Keratinocyte (primary cell): ENCODE results near the gene SSH2. TPM values are rescaled to one million over a fixed set of nuclear protein-coding genes. Genes with fewer than 3 reads are reported as not detected.

Source experiments
- DNase-seq: peaks from one replicate; pipeline ENCODE4 v3.0.0-alpha.2; 2011; ENCODE audit warnings: low read depth, missing footprints, low spot score
- FAIRE-seq: peaks from 2 replicates; lab custom pipeline; 2011; peaks lifted over from hg19 to GRCh38; lab: Jason Lieb, UNC
- H2AFZ ChIP-seq: 2 replicates; pipeline ENCODE4 v1.6.0; 2012; ENCODE audit warnings: low read length, control low read depth, inconsistent platforms; ENCODE audit not compliant: control insufficient read depth
- H3K27ac ChIP-seq: 2 replicates; pipeline ENCODE4 v1.5.1; 2011; ENCODE audit warnings: low read length; ENCODE audit not compliant: control insufficient read depth, insufficient read depth
- H3K27me3 ChIP-seq: 3 replicates; pipeline ENCODE4 v1.6.0; 2011; ENCODE audit warnings: low read length; ENCODE audit not compliant: control insufficient read depth, insufficient read depth; ENCODE audit errors: extremely low read depth
- H3K36me3 ChIP-seq, 2 experiments: 2 replicates in 1 of 2; 3 replicates in 1 of 2; pipeline ENCODE4 v1.5.1; 2011; ENCODE audit warnings: low read length in 2 of 2, mild to moderate bottlenecking in 1 of 2; ENCODE audit not compliant: control insufficient read depth in 2 of 2, insufficient read depth in 2 of 2; ENCODE audit errors: extremely low read depth in 1 of 2
- H3K4me1 ChIP-seq: 3 replicates; pipeline ENCODE4 v1.5.1; 2011; ENCODE audit warnings: low read length; ENCODE audit not compliant: control insufficient read depth, insufficient read depth; ENCODE audit errors: extremely low read depth
- H3K4me2 ChIP-seq: 3 replicates; pipeline ENCODE4 v1.6.0; 2011; ENCODE audit warnings: low read depth, low read length; ENCODE audit not compliant: control insufficient read depth, insufficient read depth; ENCODE audit errors: extremely low read depth
- H3K4me3 ChIP-seq, 3 experiments: fragments of 200-600 bp in 1 of 3; sonication (generic) in 1 of 3; 2 replicates in 2 of 3; 3 replicates in 1 of 3; pipeline ENCODE4 v1.5.1; 2011 to 2016; ENCODE audit warnings: low read length in 3 of 3, mild to moderate bottlenecking in 3 of 3, control low read depth in 2 of 3, inconsistent platforms in 1 of 3, low read depth in 1 of 3, mixed read lengths in 1 of 3, mixed run types in 1 of 3, moderate library complexity in 1 of 3; ENCODE audit not compliant: control insufficient read depth in 2 of 3, insufficient read depth in 2 of 3; ENCODE audit errors: extremely low read depth in 1 of 3
- H3K79me2 ChIP-seq: 2 replicates; pipeline ENCODE4 v1.6.0; 2012; ENCODE audit warnings: low read length; ENCODE audit not compliant: control insufficient read depth, insufficient read depth
- H3K9ac ChIP-seq: 3 replicates; pipeline ENCODE4 v1.6.0; 2011; ENCODE audit warnings: low read length; ENCODE audit not compliant: control insufficient read depth, insufficient read depth; ENCODE audit errors: extremely low read depth
- H3K9me1 ChIP-seq: 3 replicates; pipeline ENCODE4 v1.6.0; 2011; ENCODE audit warnings: low read length; ENCODE audit not compliant: control insufficient read depth, insufficient read depth; ENCODE audit errors: extremely low read depth
- H3K9me3 ChIP-seq: 2 replicates; pipeline ENCODE4 v1.5.1; 2012; ENCODE audit warnings: low read depth, low read length; ENCODE audit not compliant: control insufficient read depth
- H4K20me1 ChIP-seq: 3 replicates; pipeline ENCODE4 v1.6.0; 2011; ENCODE audit warnings: low read length; ENCODE audit not compliant: control insufficient read depth, insufficient read depth; ENCODE audit errors: extremely low read depth
- EZH2 ChIP-seq: IDR thresholded peaks from one replicate; pipeline ENCODE4 v1.6.1; 2012; ENCODE audit warnings: inconsistent platforms, mild to moderate bottlenecking, low read length, moderate library complexity
- dilution Hi-C: fragments of 300-500 bp; cut with MboI; formaldehyde crosslinking; loops from one replicate; pipeline ENCODE4 v1.7.0; 2020; ENCODE audit warnings: low sequenced_read_pairs; ENCODE audit not compliant: extremely low pct_ligation_motif_present
- polyA plus RNA-seq, 5 experiments: library from polyadenylated mRNA; depleted of rRNA in 3 of 5; stranded (reverse) in 3 of 5; stranded (forward) in 1 of 5; unstranded in 1 of 5; fragments of >200 nt; gene quantifications; 1 replicate in 1 of 5; 2 replicates in 3 of 5; 3 replicates in 1 of 5; pipeline versions ENCODE4 v1.2.1 to v1.2.3, GENCODE V29; 2011 to 2012; ENCODE audit warnings: missing spikeins in 2 of 5, low read depth in 1 of 5, low replicate concordance in 1 of 5
- TF ChIP-seq, protein P1 (sequence below), 3 experiments: IDR thresholded peaks in 1 of 3; conservative IDR thresholded peaks in 1 of 3; optimal IDR thresholded peaks in 1 of 3; 2 replicates in 2 of 3; 3 replicates in 1 of 3; pipeline versions ENCODE3 to v1.5.1; 2011; ENCODE audit warnings: low read length in 3 of 3, mild to moderate bottlenecking in 3 of 3, moderate library complexity in 2 of 3, control low read depth in 1 of 3, inconsistent platforms in 1 of 3; ENCODE audit not compliant: insufficient read depth in 2 of 3; ENCODE audit errors: extremely low read depth in 1 of 3

The SSH2 gene
- polyA plus RNA-seq, 1 donor (not counting 4 experiments of a cell fraction or from before 2014, with no cell fraction given), result 13.9 TPM

GRCh38 chr17:29833801-29834200 is 96.2 kb downstream of the SSH2 start:
- no peak for FAIRE-seq
- Histone ChIP-seq H3K36me3 (no peaks in the 10 kb centered on the region), H3K4me1 (peaks cover 5% of the 10 kb centered on the region), H2AFZ (no peak overlapping the region), H3K9ac (no peak overlapping the region), H3K4me3 (no peak overlapping the region), H3K9me1 (no peaks in the 10 kb centered on the region), H3K79me2 (peaks cover 7% of the 10 kb centered on the region), H3K9me3 (no peaks in the 10 kb centered on the region), H4K20me1 (no peaks in the 10 kb centered on the region), H3K27ac (no peak overlapping the region), H3K27me3 (no peaks in the 10 kb centered on the region), H3K4me2 (no peak overlapping the region)
- DNase-seq, result no peak
- dilution Hi-C loops, result no loop called here
- TF ChIP-seq, protein P1, sequence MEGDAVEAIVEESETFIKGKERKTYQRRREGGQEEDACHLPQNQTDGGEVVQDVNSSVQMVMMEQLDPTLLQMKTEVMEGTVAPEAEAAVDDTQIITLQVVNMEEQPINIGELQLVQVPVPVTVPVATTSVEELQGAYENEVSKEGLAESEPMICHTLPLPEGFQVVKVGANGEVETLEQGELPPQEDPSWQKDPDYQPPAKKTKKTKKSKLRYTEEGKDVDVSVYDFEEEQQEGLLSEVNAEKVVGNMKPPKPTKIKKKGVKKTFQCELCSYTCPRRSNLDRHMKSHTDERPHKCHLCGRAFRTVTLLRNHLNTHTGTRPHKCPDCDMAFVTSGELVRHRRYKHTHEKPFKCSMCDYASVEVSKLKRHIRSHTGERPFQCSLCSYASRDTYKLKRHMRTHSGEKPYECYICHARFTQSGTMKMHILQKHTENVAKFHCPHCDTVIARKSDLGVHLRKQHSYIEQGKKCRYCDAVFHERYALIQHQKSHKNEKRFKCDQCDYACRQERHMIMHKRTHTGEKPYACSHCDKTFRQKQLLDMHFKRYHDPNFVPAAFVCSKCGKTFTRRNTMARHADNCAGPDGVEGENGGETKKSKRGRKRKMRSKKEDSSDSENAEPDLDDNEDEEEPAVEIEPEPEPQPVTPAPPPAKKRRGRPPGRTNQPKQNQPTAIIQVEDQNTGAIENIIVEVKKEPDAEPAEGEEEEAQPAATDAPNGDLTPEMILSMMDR (optimal IDR thresholded peaks at IDR 0.05 in 1 of 3, IDR thresholded peaks at IDR 0.05 in 1 of 3, conservative IDR thresholded peaks at IDR 0.05 in 1 of 3; ENCODE audit: extremely low read depth in 1 of 3, insufficient read depth in 2 of 3, low read length in 3 of 3), result no peak
- TF ChIP-seq EZH2, result no peak

- peaks cover 0 to 2% of the 10 kb centered on the region in 2 experiments for H3K36me3 ChIP-seq
- FAIRE-seq (no peak), DNase-seq (no peak)
- no peaks in the 10 kb centered on the region for H3K79me2 ChIP-seq
- H3K4me2 ChIP-seq, result no peak overlapping the region
- H3K4me1 ChIP-seq, result no peaks in the 10 kb centered on the region
- no peaks in the 10 kb centered on the region for H3K9me3 ChIP-seq
- no peak overlapping the region for H3K4me3 ChIP-seq
- TF ChIP-seq EZH2, result no peak
- TF ChIP-seq, protein P1 (optimal IDR thresholded peaks at IDR 0.05 in 1 of 3, IDR thresholded peaks at IDR 0.05 in 1 of 3, conservative IDR thresholded peaks at IDR 0.05 in 1 of 3; ENCODE audit: extremely low read depth in 1 of 3, insufficient read depth in 2 of 3, low read length in 3 of 3), result no peak
- no peak overlapping the region for H3K27ac ChIP-seq
- no peaks in the 10 kb centered on the region for H3K27me3 ChIP-seq
- no peak overlapping the region for H3K9ac ChIP-seq
- dilution Hi-C loops, result no loop called here
- H4K20me1 ChIP-seq, result no peaks in the 10 kb centered on the region
- no peaks in the 10 kb centered on the region for H3K9me1 ChIP-seq
- no peak overlapping the region for H2AFZ ChIP-seq
Observed at GRCh38 chr17:29828676-29829284, 101.2 kb downstream of the SSH2 start.
